GM21717 (cell line): ENCODE results near the gene PDZD2.
"Not testable (repeated sequence)": the region's sequence is repeated elsewhere in the genome, so short reads cannot be mapped to it uniquely, and the experiment has no call there.

Experiments used
- ATAC-seq: cut with Tn5 transposase; IDR thresholded peaks from one replicate; pipeline ENCODE4 v1.9.1; 2021; ENCODE audit warnings: mild to moderate bottlenecking, moderate library complexity; ENCODE audit not compliant: unreplicated experiment

The PDZD2 gene

GRCh38 chr5:32027093-32027716 is 388.3 kb downstream of the PDZD2 start:
- ATAC-seq: no peak

GRCh38 chr5:32027717-32028458 is 389.0 kb downstream of the PDZD2 start:
- no peak for ATAC-seq

DNA sequence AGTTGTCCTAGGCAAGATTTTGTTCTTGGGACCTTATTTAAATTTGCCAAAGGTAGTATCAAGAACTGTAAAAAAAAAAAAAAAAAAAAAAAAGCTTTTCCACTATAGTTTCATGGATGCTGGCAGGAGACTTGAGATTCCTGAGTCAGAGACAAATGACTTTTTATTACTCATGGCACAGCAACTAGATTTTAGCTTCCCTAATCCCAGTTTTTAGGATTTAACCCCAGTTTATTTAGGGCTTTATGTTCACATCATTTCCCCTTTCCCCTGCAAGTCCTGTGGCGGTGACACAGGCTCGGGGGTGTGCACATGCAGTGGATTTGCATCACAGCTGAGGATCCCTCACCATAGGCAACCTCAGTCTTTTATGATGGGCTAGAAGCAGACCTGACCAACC is 390.3 kb downstream of the PDZD2 start:
- no peak for ATAC-seq

GRCh38 chr5:32029781-32030180 is 390.9 kb downstream of the PDZD2 start:
- ATAC-seq: no peak

GRCh38 chr5:32030222-32030621 is 391.3 kb downstream of the PDZD2 start:
- ATAC-seq: no peak

GRCh38 chr5:32030686-32031085 is 391.8 kb downstream of the PDZD2 start:
- no peak for ATAC-seq

DNA sequence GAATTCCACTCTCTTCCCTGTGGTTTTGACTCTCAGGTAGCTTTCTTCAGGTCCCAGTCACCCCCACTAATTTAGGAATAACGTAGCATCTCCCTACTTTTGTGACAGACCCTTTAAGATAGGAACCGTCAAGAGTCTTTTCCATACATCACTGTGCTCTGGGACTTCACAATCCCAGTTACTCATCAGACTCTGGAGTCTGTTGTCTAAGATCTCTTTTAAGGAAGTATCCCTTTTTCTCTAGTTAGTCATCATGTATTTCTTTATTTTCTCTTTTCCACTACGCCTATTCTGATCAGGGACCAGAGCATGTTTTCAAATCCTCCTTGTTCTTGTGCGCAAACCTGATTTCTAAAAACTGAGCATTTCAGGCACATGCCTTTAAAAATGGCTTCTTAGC is 392.2 kb downstream of the PDZD2 start:
- ATAC-seq: no peak

GRCh38 chr5:32038523-32038922 is 399.6 kb downstream of the PDZD2 start:
- ATAC-seq: no peak

DNA sequence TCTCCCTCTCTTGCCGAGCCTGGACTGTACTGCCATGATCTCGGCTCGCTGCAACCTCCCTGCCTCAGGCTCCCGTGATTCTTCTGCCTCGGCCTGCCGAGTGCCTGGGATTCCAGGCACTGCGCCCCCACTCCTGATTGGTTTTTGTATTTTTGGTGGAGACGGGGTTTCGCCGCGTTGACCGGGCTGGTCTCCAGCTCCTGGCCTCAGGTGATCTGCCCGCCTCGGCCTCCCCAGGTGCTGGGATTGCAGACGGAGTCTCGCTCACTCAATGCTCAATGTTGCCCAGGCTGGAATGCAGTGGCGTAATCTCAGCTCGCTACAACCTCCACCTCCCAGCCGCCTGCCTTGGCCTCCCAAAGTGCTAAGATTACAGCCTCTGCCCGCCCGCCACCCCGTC is 400.2 kb downstream of the PDZD2 start:
- not testable (repeated sequence) for ATAC-seq

GRCh38 chr5:32039601-32040000 is 400.7 kb downstream of the PDZD2 start:
- ATAC-seq: not testable (repeated sequence)

DNA sequence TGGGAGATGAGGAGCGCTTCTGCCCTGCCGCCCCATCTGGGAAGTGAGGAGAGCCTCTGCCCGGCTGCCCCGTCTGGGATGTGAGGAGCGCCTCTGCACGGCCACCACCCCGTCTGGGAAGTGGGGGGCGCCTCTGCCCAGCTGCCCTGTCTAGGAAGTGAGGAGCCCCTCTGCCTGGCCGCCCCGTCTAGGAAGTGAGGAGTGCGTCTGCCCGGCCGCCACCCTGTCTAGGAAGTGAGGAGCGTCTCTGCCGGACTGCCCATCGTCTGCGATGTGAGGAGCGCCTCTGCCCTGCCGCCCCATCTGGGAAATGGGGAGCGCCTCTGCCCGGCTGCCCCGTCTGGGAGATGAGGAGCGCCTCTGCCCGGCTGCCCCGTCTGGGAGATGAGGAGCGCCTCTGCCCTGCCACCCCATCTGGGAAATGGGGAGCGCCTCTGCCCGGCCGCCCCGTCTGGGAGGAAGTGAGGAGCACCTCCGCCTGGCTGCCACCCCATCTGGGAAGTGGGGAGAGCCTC is 401.3 kb downstream of the PDZD2 start:
- not testable (repeated sequence) for ATAC-seq

- no peak for ATAC-seq
These were observed 403.6 kb downstream of the PDZD2 start for GRCh38 chr5:32042551-32042961.

- ATAC-seq: no peak
These were observed 404.2 kb downstream of the PDZD2 start for GRCh38 chr5:32043105-32043504.

DNA sequence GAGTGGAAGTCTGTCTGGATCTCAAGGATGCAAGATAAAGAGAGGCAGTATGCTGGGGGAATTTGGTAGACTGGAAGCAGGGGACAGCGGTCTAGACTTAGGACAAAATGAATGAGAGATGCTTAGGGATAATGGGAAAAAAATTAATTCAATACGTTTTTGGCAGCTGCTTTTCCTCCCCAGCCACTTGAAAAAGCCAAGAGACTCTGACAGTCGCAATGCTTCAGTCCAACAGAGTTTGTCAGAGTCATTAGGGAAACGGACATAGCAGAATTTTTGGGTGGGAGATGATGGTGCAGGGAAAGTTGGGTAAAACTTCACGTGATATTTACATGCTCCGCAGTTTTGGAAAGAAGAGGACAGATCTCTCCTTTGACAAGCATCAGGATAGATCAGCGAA is 405.5 kb downstream of the PDZD2 start:
- ATAC-seq: no peak

DNA sequence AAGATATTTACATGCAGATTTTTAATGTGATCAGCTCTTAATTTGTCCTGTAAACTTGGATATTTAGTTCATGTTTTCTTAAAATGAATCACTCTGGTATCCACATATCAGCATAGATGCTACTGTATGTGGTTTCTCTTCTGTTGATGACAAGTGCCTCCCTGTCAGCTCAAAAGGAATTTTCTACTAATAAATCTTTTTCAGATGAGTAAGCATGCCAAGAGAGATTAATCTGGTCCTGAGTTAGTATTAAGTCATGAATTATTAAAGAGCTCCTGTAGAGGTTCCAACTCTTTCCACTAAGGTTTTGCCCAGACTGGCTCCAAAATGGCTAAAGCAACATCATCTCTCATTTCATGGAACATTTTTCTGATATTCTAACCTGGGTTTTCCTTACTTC is 406.0 kb downstream of the PDZD2 start:
- no peak for ATAC-seq

DNA sequence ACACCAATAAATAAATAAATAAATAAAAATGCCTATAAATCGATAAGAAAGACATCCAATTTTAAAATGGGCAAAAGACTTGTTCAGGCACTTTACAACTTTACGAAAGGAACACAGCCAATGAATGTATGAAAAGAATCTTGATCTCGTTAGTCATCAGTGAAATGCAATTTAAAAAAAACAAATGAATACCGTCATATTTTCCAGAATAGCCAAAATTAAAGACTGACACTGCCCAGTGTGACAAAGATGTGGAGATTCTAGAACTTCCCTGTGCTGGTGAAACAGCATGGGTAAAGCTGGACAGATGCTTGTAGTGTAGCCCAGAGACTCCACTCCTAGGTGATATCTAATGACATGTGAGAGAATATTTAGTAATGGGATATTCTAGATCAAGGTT is 408.1 kb downstream of the PDZD2 start:
- ATAC-seq: no peak

DNA sequence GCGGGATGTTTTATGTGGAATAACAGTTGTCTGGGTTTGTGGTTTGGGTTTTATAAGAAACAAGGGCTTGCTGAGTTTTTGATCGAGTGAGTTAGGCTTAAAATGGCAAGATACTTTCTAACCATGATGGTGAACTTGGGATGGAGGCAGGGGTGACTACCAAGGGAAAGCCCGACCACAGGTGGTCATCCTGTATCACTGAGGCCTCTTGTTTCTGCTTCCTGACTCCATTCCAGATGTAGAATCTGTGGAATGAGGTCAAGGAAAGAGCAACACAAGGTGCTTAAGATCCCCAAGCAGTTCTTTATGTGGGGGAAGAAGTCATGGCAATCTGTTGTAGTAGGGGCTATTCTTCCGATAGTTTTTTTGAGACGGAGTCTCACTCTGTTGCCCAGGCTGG is 412.9 kb downstream of the PDZD2 start:
- ATAC-seq: no peak

DNA sequence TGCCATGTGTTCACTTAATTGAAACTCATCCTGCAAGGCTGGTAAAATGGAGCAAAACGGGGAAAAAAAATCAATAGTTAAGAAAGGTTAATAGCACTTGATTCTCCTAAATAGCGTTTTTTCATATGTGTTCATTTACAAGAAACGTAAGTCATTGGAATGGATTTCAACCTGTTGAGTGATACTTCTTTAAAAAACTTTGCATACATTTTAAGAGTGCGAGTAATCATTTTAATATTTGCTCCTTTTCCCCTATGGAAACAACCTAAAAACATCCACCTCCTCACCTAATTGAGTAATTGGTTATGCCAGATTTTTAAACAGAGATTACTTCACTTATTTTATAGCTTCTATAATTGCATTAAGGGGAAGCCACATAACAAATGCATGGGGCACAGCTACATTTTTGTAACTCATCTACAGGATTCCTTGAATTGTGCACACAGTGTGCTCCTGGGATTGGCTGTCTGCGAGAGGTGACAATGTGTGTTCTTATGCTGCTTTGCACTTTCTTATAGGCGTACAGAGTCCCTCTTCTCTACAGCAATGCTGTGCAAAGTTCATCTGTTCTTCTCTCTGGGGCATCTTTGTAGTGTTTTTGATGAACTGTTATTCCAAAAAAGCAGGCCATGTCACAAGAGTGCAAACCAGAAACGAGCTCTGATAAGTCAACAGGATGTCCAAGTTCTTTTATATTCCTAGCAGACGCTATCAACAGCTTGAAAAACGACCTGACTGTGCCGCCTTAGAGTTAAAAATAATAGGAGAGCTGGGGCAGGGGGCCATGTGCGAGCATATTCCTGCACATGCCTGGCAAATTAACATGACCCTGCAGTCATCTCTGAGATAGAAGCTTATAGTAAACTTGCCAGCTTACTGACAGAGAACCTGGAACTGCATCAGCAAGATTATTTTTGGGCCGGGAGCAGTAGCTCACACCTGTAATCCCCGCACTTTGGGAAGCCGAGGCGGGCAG is 417.2 kb downstream of the PDZD2 start:
- no peak for ATAC-seq

- no peak for ATAC-seq
These were observed 418.5 kb downstream of the PDZD2 start for GRCh38 chr5:32057187-32058096.

- ATAC-seq: no peak
These were observed 419.2 kb downstream of the PDZD2 start for GRCh38 chr5:32058101-32058500.
